ENCODE measurements around the gene PALM2AKAP2. TPM values are rescaled to one million over a fixed set of nuclear protein-coding genes. Genes with fewer than 3 reads are reported as not detected.

Gene PALM2AKAP2
- total RNA-seq, 2 experiments from 2014 or later: not detected

DNA sequence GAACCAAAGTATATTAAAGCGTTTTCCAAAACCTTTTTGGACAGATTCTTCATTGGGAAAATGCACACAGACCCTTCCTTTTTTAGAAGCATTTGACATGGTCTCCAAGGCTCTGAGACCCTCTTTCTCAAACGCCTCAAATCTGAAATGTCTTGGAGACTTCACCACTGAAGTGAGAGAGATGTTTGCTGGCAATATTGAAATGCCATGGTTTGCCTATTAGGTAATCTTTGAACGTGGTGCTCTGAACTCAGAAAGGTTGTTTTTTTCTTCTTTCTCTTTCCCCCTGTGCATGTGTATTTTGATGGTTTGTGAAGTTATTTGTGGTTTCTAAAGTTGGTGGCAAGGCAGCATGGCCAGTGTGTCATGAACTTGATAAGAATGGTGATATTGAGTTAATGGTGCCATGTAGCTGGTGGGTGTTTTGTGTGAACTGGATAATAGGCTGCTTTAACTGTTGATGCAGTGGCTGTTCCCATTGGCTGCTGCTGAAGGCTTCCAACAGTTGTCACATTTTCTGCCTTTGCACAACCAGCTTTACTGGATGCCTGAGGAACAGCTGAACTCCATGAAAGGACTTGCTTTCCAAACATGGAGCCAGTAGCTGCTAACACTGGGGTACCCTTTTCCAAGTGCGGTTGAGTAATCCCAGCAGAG lies 1.7 kb downstream of the PALM2AKAP2 start:
- no peak for DNase-seq
- H3K36me3 Mint-ChIP-seq (ENCODE audit: low read depth): no peaks in the 10 kb centered on the region
- H3K4me3 Mint-ChIP-seq: no peak overlapping the region
- POLR2A ChIA-PET: no interaction called here
- peaks cover 42% of the 10 kb centered on the region for H3K27me3 Mint-ChIP-seq
- no peak overlapping the region for H3K27ac Mint-ChIP-seq
- CTCF ChIA-PET: no interaction called here
- no peaks in the 10 kb centered on the region for H3K4me1 Mint-ChIP-seq
- H3K9me3 Mint-ChIP-seq: no peaks in the 10 kb centered on the region

DNA sequence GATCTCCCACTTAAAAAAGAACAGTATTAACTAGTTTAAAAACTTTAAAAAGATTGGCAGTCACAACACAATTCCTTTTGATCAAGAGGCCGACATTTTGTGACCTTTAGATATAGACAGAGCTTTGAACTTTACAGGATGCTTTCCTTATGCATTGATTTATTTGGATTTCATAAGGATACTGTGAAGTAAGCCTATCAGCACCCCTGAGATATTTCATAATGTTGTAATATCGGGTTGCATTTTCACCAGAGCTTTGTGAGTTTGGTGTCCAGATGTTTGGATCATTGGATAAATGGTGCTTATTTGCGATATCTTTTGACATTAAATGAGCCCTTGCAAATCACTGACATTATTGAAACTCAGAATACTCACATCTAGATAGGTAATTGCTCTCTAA lies 7.7 kb downstream of the PALM2AKAP2 start:
- Mint-ChIP-seq H3K36me3 (ENCODE audit: low read depth) (no peaks in the 10 kb centered on the region), H3K4me3 (no peak overlapping the region), H3K4me1 (no peaks in the 10 kb centered on the region), H3K27ac (no peak overlapping the region), H3K9me3 (no peaks in the 10 kb centered on the region), H3K27me3 (no peaks in the 10 kb centered on the region)
- ChIA-PET CTCF (no interaction called here), POLR2A (no interaction called here)
- DNase-seq: no peak

DNA sequence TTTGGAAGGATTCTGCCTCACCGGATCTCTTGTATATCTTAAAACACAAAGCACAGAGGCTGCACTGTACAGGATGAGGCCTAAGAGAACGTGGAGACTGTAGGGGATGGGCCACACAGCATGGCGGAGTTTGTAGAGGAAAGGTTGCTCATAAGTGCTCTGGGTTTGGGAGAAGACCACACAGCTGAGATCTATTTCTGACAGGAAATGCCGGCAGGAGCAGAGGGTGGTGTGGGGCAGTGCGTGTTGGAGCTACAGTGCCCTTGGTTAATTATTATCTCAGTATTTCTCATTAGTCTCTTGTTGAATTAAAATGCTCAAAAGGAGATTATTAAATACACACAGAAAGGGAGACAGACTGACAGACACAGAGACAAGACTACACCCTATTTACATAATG lies 9.6 kb downstream of the PALM2AKAP2 start:
- Mint-ChIP-seq H3K36me3 (ENCODE audit: low read depth) (no peaks in the 10 kb centered on the region), H3K4me1 (no peaks in the 10 kb centered on the region), H3K9me3 (no peaks in the 10 kb centered on the region), H3K27me3 (peaks cover 4% of the 10 kb centered on the region), H3K27ac (no peak overlapping the region), H3K4me3 (no peak overlapping the region)
- CTCF ChIA-PET: no interaction called here
- DNase-seq: no peak
- POLR2A ChIA-PET: no interaction called here

DNA sequence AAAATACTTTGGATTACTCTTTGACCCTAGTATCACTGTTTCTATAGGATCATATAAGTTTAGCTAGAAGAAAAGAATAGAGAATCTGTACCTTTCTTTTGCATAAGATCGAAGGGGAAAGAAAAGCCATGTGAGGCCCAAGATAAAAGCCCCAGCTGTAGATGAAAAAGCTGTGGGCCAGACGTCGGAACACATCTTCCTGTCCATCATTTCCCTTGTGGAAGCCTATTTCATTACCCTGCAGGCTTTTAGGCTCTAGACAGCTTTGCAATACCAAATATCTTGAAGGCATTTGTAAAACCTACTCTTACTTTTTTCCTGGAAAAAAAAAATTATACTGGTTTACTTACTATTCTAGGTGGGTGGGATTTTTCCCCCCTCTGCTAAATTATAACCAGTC lies 10.0 kb downstream of the PALM2AKAP2 start:
- Mint-ChIP-seq H3K36me3 (ENCODE audit: low read depth) (no peaks in the 10 kb centered on the region), H3K4me3 (no peak overlapping the region), H3K4me1 (no peaks in the 10 kb centered on the region), H3K27ac (no peak overlapping the region), H3K27me3 (peaks cover 4% of the 10 kb centered on the region), H3K9me3 (no peaks in the 10 kb centered on the region)
- ChIA-PET CTCF (no interaction called here), POLR2A (no interaction called here)
- no peak for DNase-seq

DNA sequence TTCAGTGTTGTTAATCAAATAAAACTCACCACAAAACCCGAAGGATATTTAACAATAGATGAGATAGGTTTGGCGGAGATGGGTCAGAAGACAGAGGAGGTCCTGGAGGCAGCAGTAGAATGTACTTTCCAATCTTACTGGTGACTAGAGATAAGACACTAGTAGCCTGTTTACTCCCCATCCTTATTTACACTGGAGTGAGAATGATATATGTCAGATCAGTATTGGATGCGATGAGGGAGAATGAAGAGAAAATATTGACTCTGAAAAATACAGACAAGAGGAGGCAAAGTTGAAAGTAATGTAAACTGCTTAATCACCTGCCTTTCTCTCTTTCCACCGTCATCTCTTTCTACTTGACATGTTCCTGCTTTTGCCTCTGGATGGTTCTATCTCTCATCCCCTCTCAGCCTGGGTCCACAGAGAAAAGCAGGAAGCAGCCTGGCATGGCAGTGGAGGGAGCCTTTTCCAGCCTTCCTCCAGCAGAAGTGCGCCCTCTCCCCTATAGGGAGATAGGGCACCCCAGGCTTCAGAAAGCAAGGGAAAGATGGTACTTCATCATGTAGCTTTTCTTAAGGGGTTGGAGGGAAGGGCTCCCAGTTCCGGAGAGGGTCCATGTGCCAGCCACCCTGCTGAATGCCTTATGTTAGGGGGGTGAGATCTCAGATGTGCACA lies 11.1 kb downstream of the PALM2AKAP2 start:
- H3K9me3 Mint-ChIP-seq: no peaks in the 10 kb centered on the region
- POLR2A ChIA-PET: no interaction called here
- H3K4me3 Mint-ChIP-seq: no peak overlapping the region
- peaks cover 4% of the 10 kb centered on the region for H3K27me3 Mint-ChIP-seq
- no peaks in the 10 kb centered on the region for H3K4me1 Mint-ChIP-seq
- DNase-seq: no peak
- CTCF ChIA-PET: no interaction called here
- H3K27ac Mint-ChIP-seq: no peak overlapping the region
- H3K36me3 Mint-ChIP-seq (ENCODE audit: low read depth): no peaks in the 10 kb centered on the region

DNA sequence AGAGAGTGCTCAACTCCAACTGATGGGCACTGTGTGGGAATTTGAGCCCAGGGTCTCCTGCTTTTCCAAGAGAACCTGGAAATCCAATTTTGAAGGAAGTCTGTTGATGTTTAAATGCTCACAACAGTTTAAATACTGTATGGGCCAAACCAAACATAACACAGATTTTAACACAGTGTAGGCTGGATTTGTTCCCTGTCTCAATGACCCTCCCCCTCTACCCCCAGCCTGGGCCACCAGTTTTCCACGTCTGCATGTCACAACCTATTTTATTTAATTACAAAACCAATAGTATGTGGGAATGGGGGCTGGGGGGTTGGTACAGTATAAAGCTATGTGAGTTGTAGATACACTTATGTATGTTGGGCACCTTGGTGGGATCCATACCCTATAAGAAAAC lies 11.7 kb downstream of the PALM2AKAP2 start:
- CTCF ChIA-PET: no interaction called here
- Mint-ChIP-seq H3K4me1 (no peaks in the 10 kb centered on the region), H3K27me3 (peaks cover 4% of the 10 kb centered on the region), H3K9me3 (no peaks in the 10 kb centered on the region), H3K27ac (no peak overlapping the region), H3K36me3 (ENCODE audit: low read depth) (no peaks in the 10 kb centered on the region), H3K4me3 (no peak overlapping the region)
- POLR2A ChIA-PET: no interaction called here
- DNase-seq: no peak

DNA sequence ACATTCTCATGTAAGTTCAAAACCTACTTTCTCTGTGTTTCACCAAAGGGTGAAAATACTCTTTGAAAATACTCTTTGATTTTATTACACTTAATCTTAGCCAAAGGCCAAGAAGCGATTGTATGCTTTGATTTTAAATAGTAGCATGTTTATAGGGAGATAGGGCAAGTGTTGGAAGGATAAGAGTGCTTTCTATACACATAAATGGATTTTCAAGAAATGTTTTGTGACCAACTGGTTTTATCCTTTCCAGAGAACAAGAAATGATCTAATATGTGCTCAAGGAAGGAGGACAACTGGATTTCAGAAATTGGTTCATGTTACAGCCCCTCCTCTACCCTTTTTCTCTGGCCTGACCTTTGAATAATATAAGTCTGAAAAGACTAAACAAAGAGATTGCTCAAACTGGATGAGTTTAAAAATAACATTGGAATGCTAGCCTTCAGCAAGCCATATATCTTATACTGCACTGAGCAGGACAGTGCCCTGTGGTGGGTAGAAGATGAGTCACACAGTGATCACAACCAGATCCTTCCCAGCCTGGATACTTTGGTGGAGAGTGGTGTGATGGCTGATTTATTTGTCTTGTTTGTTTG lies 13.1 kb downstream of the PALM2AKAP2 start:
- Mint-ChIP-seq H3K4me1 (no peaks in the 10 kb centered on the region), H3K9me3 (no peaks in the 10 kb centered on the region), H3K27me3 (peaks cover 4% of the 10 kb centered on the region), H3K36me3 (ENCODE audit: low read depth) (no peaks in the 10 kb centered on the region), H3K27ac (no peak overlapping the region), H3K4me3 (no peak overlapping the region)
- ChIA-PET POLR2A (no interaction called here), CTCF (no interaction called here)
- DNase-seq: no peak

DNA sequence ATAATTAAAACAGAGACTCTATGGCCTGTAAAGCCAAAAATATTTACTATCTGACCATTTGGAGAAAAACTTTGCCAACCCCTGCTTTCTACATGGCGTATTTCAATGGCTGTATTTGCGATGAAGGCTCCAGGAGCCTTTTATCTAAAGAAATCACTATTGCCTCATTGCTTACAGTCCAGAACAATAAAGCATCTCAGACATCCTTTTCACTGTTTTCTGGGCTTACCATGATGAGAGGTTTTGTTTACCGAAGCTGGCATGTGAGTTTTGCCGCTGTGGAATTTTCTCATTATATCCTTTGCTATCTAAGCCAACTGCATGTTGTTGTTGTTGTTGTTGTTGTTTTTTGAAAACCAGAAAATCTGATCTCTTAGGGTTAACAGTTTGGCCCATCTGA lies 13.9 kb downstream of the PALM2AKAP2 start:
- peaks cover 4% of the 10 kb centered on the region for H3K27me3 Mint-ChIP-seq
- no peaks in the 10 kb centered on the region for H3K36me3 Mint-ChIP-seq (ENCODE audit: low read depth)
- no peak for DNase-seq
- no peak overlapping the region for H3K27ac Mint-ChIP-seq
- no peak overlapping the region for H3K4me3 Mint-ChIP-seq
- H3K4me1 Mint-ChIP-seq: no peaks in the 10 kb centered on the region
- H3K9me3 Mint-ChIP-seq: no peaks in the 10 kb centered on the region
- ChIA-PET POLR2A (no interaction called here), CTCF (no interaction called here)

- ChIA-PET POLR2A (no interaction called here), CTCF (no interaction called here)
- Mint-ChIP-seq H3K36me3 (ENCODE audit: low read depth) (no peaks in the 10 kb centered on the region), H3K4me1 (no peaks in the 10 kb centered on the region), H3K27me3 (peaks cover 4% of the 10 kb centered on the region), H3K4me3 (no peak overlapping the region), H3K9me3 (no peaks in the 10 kb centered on the region), H3K27ac (no peak overlapping the region)
- no peak for DNase-seq
These were observed 14.5 kb downstream of the PALM2AKAP2 start for GRCh38 chr9:109794361-109795012.

DNA sequence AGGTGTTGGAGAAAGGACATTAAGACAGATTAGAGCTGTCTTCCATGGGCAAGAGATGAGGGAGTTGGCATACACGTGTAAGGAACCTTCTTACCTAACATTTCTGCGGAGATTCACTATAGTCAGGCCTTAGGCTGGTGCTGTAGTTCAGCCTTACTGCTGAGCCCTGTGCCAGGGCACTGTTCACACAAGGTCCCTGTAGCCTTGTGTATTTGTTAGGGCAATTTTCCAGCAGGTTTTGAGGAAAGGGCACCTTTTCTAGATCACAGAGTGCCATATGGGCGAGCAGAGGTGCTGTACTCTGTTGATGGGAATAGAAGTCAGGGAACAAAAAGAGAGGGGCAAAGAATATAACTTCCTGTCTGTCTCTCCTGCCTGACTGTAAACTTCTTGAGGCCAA lies 15.6 kb downstream of the PALM2AKAP2 start:
- ChIA-PET POLR2A (no interaction called here), CTCF (no interaction called here)
- peaks cover 6% of the 10 kb centered on the region for H3K27me3 Mint-ChIP-seq
- no peaks in the 10 kb centered on the region for H3K9me3 Mint-ChIP-seq
- H3K36me3 Mint-ChIP-seq (ENCODE audit: low read depth): no peaks in the 10 kb centered on the region
- DNase-seq: no peak
- H3K4me3 Mint-ChIP-seq: no peak overlapping the region
- H3K4me1 Mint-ChIP-seq: no peaks in the 10 kb centered on the region
- H3K27ac Mint-ChIP-seq: no peak overlapping the region

- no peaks in the 10 kb centered on the region for H3K9me3 Mint-ChIP-seq
- POLR2A ChIA-PET: no interaction called here
- DNase-seq: no peak
- H3K27ac Mint-ChIP-seq: no peak overlapping the region
- no peak overlapping the region for H3K4me3 Mint-ChIP-seq
- no peaks in the 10 kb centered on the region for H3K36me3 Mint-ChIP-seq (ENCODE audit: low read depth)
- H3K4me1 Mint-ChIP-seq: no peaks in the 10 kb centered on the region
- CTCF ChIA-PET: no interaction called here
- H3K27me3 Mint-ChIP-seq: peaks cover 9% of the 10 kb centered on the region
These were observed 16.1 kb downstream of the PALM2AKAP2 start for GRCh38 chr9:109796078-109796477.

DNA sequence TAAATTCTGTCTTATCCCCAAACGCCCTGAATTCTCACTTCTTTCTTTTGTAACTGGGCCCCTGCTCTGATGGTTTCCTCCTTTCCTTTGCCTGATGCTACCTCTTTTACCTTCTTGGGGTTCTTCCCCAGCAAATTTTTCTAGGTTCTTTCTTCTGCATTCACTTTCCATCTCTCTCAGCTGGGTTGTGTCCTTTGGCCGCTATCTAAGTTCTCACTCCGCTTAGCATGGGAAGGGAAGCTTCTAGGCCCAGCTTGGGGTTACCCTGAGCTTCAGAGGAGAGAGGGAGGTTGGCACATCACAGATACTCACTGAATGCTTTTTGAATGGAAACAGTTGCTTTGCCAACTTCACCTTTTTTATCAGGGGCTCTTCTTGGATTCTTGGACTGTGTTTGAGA lies 17.0 kb downstream of the PALM2AKAP2 start:
- DNase-seq: no peak
- Mint-ChIP-seq H3K36me3 (ENCODE audit: low read depth) (no peaks in the 10 kb centered on the region), H3K4me3 (no peak overlapping the region), H3K27ac (no peak overlapping the region), H3K9me3 (no peaks in the 10 kb centered on the region), H3K4me1 (no peaks in the 10 kb centered on the region), H3K27me3 (peaks cover 11% of the 10 kb centered on the region)
- ChIA-PET CTCF (no interaction called here), POLR2A (no interaction called here)

GRCh38 chr9:109797509-109797908 lies 17.5 kb downstream of the PALM2AKAP2 start:
- H3K27me3 Mint-ChIP-seq: peaks cover 11% of the 10 kb centered on the region
- no peak for DNase-seq
- no peaks in the 10 kb centered on the region for H3K9me3 Mint-ChIP-seq
- H3K36me3 Mint-ChIP-seq (ENCODE audit: low read depth): no peaks in the 10 kb centered on the region
- CTCF ChIA-PET: no interaction called here
- POLR2A ChIA-PET: no interaction called here
- H3K27ac Mint-ChIP-seq: no peak overlapping the region
- no peaks in the 10 kb centered on the region for H3K4me1 Mint-ChIP-seq
- no peak overlapping the region for H3K4me3 Mint-ChIP-seq

- H3K4me1 Mint-ChIP-seq: no peaks in the 10 kb centered on the region
- ChIA-PET CTCF (interaction anchor here (0.6 kb wide), 1 partner anchor 385 kb away, joined by 4 read pairs; no protein-coding TSS in a partner anchor), POLR2A (no interaction called here)
- H3K9me3 Mint-ChIP-seq: no peaks in the 10 kb centered on the region
- no peak for DNase-seq
- no peak overlapping the region for H3K27ac Mint-ChIP-seq
- H3K27me3 Mint-ChIP-seq: peaks cover 7% of the 10 kb centered on the region
- H3K36me3 Mint-ChIP-seq (ENCODE audit: low read depth): no peaks in the 10 kb centered on the region
- no peak overlapping the region for H3K4me3 Mint-ChIP-seq
These were observed 19.1 kb downstream of the PALM2AKAP2 start for GRCh38 chr9:109799141-109799540.
